Skeletal muscle tissue (tissue), 4 donors: ENCODE data around the gene VOPP1. TPM values are rescaled to one million over a fixed set of nuclear protein-coding genes. Genes with fewer than 3 reads are reported as not detected.

Experiments
- H3K27ac ChIP-seq: one replicate; pipeline ENCODE4 v1.7.0; 2013; ENCODE audit warnings: mild to moderate bottlenecking, low read depth, low read length, inconsistent platforms
- H3K27me3 ChIP-seq, 3 donors: one replicate each; pipeline ENCODE4 v1.7.0; 2013; ENCODE audit warnings: low read length in 3 of 3; ENCODE audit not compliant: control insufficient read depth in 3 of 3, insufficient read depth in 3 of 3
- H3K36me3 ChIP-seq, 3 donors: one replicate each; pipeline ENCODE4 v1.7.0; 2013; ENCODE audit warnings: low read length in 3 of 3; ENCODE audit not compliant: control insufficient read depth in 3 of 3, insufficient read depth in 3 of 3
- H3K4me1 ChIP-seq, 3 donors: one replicate each; pipeline ENCODE4 v1.7.0; 2013; ENCODE audit warnings: low read length in 3 of 3, mild to moderate bottlenecking in 3 of 3; ENCODE audit not compliant: control insufficient read depth in 3 of 3, insufficient read depth in 3 of 3
- H3K4me3 ChIP-seq, 3 donors: one replicate each; pipeline ENCODE4 v1.7.0; 2013; ENCODE audit warnings: low read length in 3 of 3
- H3K9ac ChIP-seq, 3 donors: one replicate each; pipeline ENCODE4 v1.7.0; 2013; ENCODE audit warnings: low read length in 3 of 3, mild to moderate bottlenecking in 3 of 3, moderate library complexity in 2 of 3, low read depth in 1 of 3
- H3K9me3 ChIP-seq, 3 donors: one replicate each; pipeline ENCODE4 v1.7.0; 2013; ENCODE audit warnings: low read length in 3 of 3; ENCODE audit not compliant: control insufficient read depth in 3 of 3
- total RNA-seq: library from RNA; depleted of rRNA; stranded (reverse); fragments of >200 nt; gene quantifications from one replicate; pipeline ENCODE4 v1.2.3, GENCODE V29; 2014
- donor health status: Osteomylitis.

Gene VOPP1
- total RNA-seq, 1 donor from 2014 or later: 23.5 TPM

- Histone ChIP-seq H3K36me3 (peaks cover 0 to 2% (median 0%) of the 10 kb centered on the region in 3 donors), H3K9me3 (no peaks in the 10 kb centered on the region), H3K27me3 (no peaks in the 10 kb centered on the region), H3K4me1 (peaks cover 35 to 58% (median 46%) of the 10 kb centered on the region in 3 donors), H3K4me3 (no peak overlapping the region), H3K27ac (no peak overlapping the region), H3K9ac (no peak overlapping the region)
Observed at GRCh38 chr7:55507743-55508142, 64.6 kb downstream of the VOPP1 start.

DNA sequence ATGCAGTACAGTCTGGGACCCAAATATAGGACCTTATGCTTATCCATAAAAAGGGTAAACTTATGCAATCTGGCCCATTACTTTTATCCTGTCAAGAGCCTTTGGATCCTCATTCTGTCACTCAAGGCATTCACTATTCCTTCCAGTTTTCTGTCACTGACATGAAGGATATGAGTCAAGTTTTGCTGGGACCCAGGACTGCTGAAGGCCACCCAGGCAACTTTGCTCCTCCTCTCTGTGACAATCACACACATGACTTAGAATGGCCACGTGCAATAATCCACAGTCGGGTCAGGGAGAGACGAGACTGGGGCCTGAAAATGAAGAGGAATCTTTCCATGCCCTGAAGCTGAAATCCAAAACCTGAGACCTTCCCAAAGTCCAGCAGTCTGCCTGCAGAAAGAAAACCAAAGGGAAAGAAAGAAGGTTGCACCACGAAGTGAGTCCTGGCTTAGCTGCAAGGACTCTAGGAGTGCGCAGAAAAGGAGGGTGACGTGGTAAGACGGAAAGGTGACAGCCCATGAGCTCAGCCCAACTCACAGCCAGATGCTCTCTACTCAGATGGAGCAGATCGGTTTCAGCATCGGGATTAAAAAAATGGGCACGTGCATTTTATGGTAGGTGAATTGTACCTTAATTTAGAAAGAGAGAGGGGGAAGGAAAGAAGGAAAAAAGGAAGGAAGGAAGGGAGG lies 67.2 kb downstream of the VOPP1 start:
- Histone ChIP-seq H3K9me3 (no peaks in the 10 kb centered on the region), H3K9ac (peak overlapping the region in 1 of 3 donors; percentile 18), H3K4me3 (peak overlapping the region in 1 of 3 donors; percentile 18), H3K4me1 (peaks cover 61 to 71% (median 65%) of the 10 kb centered on the region in 3 donors), H3K27me3 (no peaks in the 10 kb centered on the region), H3K36me3 (peaks cover 0 to 2% (median 0%) of the 10 kb centered on the region in 3 donors), H3K27ac (peak overlapping the region; percentile 34)

DNA sequence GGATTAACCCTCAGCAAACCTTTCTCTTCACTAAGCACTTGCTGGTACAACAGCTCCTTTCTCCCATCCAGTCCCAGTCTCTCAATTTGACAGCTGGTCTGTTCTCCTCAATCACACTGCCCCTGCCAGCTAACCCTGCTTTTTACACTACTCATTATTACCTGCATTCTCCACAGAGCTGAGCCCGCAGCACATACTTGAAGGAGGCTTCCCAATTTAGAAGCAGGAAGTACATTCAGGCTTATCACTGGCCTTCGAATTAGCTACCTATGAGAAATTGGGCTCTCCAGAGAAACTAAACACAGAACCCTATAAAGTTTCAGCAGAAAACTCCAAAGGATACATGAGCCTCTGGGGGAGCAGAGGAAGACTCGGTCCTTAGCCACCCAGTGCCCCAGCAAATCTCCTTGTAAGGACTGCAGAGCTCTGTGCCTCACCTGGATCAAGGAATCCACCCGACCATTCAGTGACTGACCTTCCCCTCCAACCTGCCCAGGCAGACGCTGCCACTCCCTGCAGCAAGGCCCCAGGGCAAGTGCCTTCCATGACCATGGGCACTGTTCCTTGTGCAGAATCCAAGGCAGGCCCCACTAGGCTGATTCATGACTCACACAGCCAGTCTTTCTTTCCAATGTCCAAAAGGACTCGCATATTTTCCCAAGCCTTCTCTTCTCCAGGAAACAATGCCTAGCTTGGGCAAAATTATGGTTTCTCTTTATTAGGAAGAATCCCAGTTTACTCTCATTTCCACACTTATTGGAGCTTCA lies 68.0 kb downstream of the VOPP1 start:
- H3K4me1 ChIP-seq: peaks cover 65 to 73% (median 73%) of the 10 kb centered on the region in 3 donors
- peak overlapping the region in 1 of 3 donors; percentile 18 for H3K4me3 ChIP-seq
- peak overlapping the region in 1 of 3 donors; percentile 47 for H3K9ac ChIP-seq
- H3K27ac ChIP-seq: peak overlapping the region; percentile 34
- H3K9me3 ChIP-seq: no peaks in the 10 kb centered on the region
- H3K36me3 ChIP-seq: peaks cover 0 to 2% (median 0%) of the 10 kb centered on the region in 3 donors
- H3K27me3 ChIP-seq: no peaks in the 10 kb centered on the region

- no peak overlapping the region for H3K27ac ChIP-seq
- H3K27me3 ChIP-seq: no peaks in the 10 kb centered on the region
- H3K4me1 ChIP-seq: peaks cover 59 to 72% (median 70%) of the 10 kb centered on the region in 3 donors
Observed at GRCh38 chr7:55502858-55503440, 69.4 kb downstream of the VOPP1 start.

GRCh38 chr7:55502124-55502857 lies 70.0 kb downstream of the VOPP1 start:
- Histone ChIP-seq H3K36me3 (peaks cover 0 to 3% (median 0%) of the 10 kb centered on the region in 3 donors), H3K27me3 (no peaks in the 10 kb centered on the region), H3K27ac (no peak overlapping the region), H3K4me1 (peaks cover 59 to 72% (median 66%) of the 10 kb centered on the region in 3 donors), H3K9ac (peak overlapping the region in 2 of 3 donors; percentile 10 to 48), H3K4me3 (no peak overlapping the region), H3K9me3 (no peaks in the 10 kb centered on the region)

More at GRCh38 chr7:55502858-55503440, 69.4 kb downstream of the VOPP1 start:
- no peaks in the 10 kb centered on the region for H3K9me3 ChIP-seq
- peaks cover 0 to 2% (median 0%) of the 10 kb centered on the region in 3 donors for H3K36me3 ChIP-seq
- no peak overlapping the region for H3K9ac ChIP-seq
- no peak overlapping the region for H3K4me3 ChIP-seq

- Histone ChIP-seq H3K27ac (no peak overlapping the region), H3K9ac (no peak overlapping the region), H3K4me1 (peaks cover 56 to 67% (median 66%) of the 10 kb centered on the region in 3 donors), H3K4me3 (no peak overlapping the region), H3K36me3 (peaks cover 3 to 8% (median 7%) of the 10 kb centered on the region in 3 donors), H3K27me3 (no peaks in the 10 kb centered on the region), H3K9me3 (no peaks in the 10 kb centered on the region)
Observed at GRCh38 chr7:55501611-55502010, 70.7 kb downstream of the VOPP1 start.

DNA sequence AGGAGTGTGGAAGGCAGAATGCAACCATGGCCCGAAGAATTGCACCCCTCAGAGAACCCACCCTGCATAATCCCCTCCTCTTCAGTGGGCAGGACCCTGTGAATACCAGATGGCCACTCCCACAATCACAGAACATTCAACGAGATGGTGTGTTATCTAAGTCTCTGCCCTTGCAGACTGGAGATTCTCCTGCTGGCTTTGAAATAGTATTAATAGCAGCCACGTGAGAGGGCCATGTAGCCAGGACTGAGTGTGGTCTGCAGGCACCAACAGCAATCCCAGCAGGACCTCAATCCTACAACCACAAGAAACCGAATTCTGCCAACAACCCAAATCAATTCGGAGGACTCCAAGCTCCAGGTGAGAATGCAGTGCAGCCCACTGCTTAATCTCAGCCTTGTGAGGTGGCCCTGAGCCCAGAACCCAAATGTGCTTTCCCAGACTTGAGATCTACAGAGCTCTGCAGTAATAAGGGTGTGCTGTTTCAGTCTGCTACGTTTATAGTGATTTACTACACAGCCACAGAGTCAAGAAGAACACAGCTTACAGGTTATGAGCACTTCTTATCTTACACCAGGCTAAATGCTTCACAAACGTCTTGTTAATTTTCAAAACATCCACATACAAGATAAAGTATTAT lies 72.1 kb downstream of the VOPP1 start:
- Histone ChIP-seq H3K9me3 (no peaks in the 10 kb centered on the region), H3K27ac (no peak overlapping the region), H3K4me3 (peak overlapping the region in 2 of 3 donors; percentile 2 to 28), H3K9ac (peak overlapping the region in 1 of 3 donors; percentile 40), H3K36me3 (peaks cover 7 to 20% (median 8%) of the 10 kb centered on the region in 3 donors), H3K27me3 (no peaks in the 10 kb centered on the region), H3K4me1 (peaks cover 56 to 72% (median 60%) of the 10 kb centered on the region in 3 donors)

DNA sequence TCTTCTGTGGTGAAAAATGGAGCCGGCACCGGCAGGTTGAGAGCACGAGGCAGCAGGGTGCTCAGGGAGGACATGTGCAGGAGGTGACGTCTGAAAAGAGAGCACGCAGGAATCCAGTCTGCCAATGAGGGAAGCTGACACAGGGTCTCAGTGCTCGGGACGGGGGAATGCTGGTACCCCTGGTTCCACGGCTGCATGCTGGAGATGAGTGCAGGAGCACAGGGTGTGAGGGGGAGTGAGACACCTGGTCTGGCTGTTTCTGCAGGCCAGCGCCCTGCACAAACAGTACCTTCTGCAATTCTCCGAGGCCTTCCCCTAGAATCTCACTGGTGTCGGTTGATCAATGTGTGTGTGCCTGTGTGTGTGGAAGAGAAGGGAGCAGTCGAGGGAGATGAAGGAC lies 72.7 kb downstream of the VOPP1 start:
- no peak overlapping the region for H3K27ac ChIP-seq
- peaks cover 50 to 66% (median 54%) of the 10 kb centered on the region in 3 donors for H3K4me1 ChIP-seq
- no peaks in the 10 kb centered on the region for H3K27me3 ChIP-seq
- H3K9ac ChIP-seq: peak overlapping the region in 1 of 3 donors; percentile 40
- no peak overlapping the region for H3K4me3 ChIP-seq
- peaks cover 7 to 26% (median 11%) of the 10 kb centered on the region in 3 donors for H3K36me3 ChIP-seq
- no peaks in the 10 kb centered on the region for H3K9me3 ChIP-seq

GRCh38 chr7:55498770-55499169 lies 73.5 kb downstream of the VOPP1 start:
- no peaks in the 10 kb centered on the region for H3K9me3 ChIP-seq
- peaks cover 7 to 26% (median 11%) of the 10 kb centered on the region in 3 donors for H3K36me3 ChIP-seq
- no peaks in the 10 kb centered on the region for H3K27me3 ChIP-seq
- H3K4me1 ChIP-seq: peaks cover 43 to 58% (median 46%) of the 10 kb centered on the region in 3 donors
- no peak overlapping the region for H3K4me3 ChIP-seq
- H3K27ac ChIP-seq: no peak overlapping the region
- H3K9ac ChIP-seq: no peak overlapping the region
